ENCODE measurements around the gene CNPY1. TPM values are rescaled to one million over a fixed set of nuclear protein-coding genes. Genes with fewer than 3 reads are reported as not detected.

The CNPY1 gene
- total RNA-seq, 1 donor from 2014 or later = under 0.01 TPM

DNA sequence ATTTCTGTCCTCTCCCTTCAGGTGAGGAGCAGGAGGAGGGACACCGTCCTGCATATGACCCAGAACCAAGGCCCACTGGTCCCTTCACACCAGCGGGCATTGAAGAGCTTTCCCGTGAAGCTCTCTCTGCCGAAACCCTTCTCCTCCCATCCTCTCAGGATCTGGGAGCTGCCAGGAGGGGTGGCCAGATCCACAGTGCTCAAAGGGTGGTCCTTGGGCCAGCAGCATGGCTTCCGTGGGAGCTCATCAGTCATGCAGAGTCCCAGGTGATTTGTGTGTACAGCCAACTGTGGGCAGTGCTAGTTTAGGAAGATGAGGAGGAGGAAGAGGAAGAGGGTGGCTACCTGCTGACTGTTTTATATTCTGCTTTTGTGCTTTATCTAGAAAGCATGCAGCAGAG lies 28.4 kb downstream of the CNPY1 start:
- FAIRE-seq (no peak), DNase-seq (ENCODE audit: low spot score in 2 of 2) (no peak)

DNA sequence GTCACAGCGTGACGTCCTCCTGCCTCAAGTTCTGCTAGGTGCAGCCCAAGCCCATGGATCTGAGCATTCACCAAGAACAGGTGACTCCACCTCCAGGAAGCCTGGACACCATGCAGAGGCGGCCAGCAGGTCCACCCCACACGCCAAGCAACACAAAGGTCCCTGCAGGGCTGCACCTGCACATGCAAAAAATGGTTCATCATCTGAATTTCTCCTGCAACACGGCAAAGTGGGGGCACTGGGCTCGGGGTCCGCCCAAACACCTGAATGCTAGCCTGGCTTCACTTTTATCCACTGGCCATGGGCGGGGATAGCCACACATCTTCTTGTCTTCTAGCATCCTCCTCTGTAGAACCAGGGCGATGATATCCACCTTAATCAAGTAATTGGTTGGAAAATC lies 28.9 kb downstream of the CNPY1 start:
- no peak for DNase-seq (ENCODE audit: low spot score in 2 of 2)
- FAIRE-seq = no peak

DNA sequence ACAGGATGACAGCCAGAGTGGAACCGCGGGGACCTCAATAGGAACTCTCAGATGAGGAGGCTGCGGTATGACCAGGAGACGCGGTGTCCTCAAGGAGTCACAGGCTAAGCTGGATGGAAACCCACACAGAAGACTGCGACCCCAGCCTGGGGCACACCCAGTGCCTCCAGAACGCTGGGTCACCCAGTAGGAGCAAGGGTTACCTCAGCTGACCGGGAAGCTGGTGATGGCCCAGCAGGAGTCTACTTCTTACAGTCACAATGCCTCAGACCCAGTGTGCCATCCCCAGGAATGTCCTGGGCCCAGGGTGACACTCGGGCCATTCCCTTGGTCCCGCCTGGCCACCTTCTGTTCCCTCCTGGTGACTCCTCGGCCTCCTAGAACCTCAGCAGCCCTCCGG lies 29.9 kb downstream of the CNPY1 start:
- FAIRE-seq (no peak), DNase-seq (ENCODE audit: low spot score in 2 of 2) (no peak)

DNA sequence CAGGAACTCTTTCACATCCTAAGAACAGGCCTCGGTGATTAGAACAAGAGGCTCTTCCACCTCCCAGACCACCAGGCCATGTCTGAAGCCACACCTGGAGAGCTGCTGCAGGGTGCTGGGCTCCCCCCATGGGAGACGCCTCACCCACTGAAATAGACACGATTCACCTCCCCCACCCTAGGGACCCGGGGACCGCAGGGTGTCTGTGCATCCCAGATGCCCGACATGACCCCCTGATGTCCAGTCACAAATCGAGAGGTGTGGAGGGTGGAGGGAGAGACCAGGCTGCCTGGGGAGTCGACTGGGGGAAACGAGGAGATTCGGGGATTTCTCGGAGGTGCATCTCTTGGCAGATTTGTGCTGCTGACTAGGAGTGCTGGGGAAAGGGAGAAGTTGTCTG lies 31.0 kb downstream of the CNPY1 start:
- DNase-seq (ENCODE audit: low spot score in 2 of 2) = no peak
- FAIRE-seq = no peak

DNA sequence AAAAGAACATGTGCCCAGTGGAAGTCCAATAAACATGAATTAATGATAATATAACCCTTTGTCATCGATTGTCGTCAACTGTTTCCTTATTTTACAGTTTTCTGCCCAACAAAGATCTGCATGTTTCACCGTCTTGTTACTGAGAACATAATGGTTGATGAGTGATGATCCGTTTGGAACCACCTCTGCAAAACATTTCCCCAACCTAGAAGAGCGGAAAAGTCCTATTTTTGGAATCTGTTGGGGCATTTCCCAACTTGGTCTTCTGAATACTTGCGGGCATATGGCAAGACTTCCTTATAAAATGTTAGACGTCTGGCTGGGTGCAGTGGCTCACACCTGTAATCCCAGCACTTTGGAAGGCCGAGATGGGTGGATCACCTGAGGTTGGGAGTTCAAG lies 32.1 kb downstream of the CNPY1 start:
- no peak for FAIRE-seq
- no peak for DNase-seq (ENCODE audit: low spot score in 2 of 2)

DNA sequence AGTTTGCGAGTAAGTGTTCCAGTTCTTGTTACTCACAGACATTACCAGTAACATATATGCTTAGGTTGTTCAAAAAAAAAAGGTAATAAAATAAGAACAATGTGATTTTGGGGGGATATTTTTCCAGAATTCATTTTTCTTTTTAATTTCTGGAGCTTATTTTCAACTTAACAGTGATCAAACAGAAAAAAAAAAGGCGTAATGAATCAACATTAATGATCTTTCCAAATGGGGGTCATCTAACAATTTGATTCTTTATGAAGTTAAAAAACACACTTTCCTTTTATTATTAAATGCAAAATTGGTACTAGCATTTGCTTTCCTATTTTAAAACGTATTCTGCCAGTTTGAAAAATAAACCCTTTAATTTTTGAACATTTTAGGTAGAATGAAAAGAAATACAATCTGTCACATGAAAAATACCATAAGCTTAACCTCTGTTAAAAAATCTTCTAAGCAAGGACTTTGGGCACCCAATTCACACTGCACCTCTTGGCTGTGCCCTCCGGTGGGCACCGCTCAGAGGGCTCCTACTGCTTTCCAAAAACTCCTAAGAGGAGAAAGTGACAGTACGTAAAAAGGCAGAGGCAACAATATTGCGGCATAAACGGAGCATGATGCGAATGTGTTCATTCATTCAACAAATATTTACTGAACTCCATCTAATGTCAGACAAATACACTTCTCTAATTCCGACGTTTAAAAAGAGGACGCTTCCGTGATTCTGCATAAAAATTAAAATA lies 32.6 kb downstream of the CNPY1 start:
- DNase-seq (ENCODE audit: low spot score in 2 of 2) (no peak), FAIRE-seq (no peak)

DNA sequence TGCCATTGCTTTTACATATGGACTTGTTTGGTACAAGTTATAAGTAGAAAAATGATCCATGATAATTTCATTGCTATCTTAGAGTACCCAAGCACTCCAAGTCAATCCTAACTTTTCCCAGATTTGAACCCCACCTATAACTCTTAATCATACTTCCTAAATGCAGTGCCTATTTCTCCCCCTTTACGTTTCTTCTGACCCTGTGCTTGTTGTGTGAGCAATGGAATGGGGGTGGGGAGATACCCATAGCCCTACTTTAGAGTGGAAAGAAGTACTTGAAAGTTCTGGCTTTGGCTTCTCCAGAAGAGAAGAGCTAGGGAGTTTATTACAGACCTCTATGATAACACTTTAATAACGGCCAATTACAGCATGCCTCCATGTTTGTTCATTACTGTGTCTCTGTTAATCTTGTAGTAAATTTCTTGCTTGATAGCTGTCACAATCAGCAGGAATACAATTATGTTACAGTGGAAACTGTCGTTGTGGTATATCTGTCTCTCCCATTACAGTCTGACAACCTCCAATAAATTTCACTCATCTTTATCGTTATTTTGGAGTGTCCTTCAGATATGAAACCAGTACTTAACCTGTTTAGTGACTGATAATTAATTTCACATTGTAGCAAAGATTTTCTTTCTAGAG lies 34.0 kb downstream of the CNPY1 start:
- FAIRE-seq (no peak), DNase-seq (ENCODE audit: low spot score in 2 of 2) (no peak)

DNA sequence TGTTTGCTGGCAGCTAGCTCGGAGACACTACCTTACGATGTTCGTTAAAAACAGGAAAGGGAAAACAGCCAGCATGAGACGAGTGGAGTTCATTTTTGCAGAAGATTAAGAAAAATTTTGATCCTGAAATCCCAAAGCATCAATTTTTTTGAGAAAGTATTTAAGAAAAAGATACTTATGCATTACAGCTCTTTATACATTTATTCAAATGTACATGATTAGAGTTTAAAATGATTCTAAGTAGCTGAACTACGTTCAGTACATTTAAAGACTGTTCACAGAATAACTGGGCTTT lies 34.7 kb downstream of the CNPY1 start:
- DNase-seq (ENCODE audit: low spot score in 2 of 2) (no peak), FAIRE-seq (no peak)

DNA sequence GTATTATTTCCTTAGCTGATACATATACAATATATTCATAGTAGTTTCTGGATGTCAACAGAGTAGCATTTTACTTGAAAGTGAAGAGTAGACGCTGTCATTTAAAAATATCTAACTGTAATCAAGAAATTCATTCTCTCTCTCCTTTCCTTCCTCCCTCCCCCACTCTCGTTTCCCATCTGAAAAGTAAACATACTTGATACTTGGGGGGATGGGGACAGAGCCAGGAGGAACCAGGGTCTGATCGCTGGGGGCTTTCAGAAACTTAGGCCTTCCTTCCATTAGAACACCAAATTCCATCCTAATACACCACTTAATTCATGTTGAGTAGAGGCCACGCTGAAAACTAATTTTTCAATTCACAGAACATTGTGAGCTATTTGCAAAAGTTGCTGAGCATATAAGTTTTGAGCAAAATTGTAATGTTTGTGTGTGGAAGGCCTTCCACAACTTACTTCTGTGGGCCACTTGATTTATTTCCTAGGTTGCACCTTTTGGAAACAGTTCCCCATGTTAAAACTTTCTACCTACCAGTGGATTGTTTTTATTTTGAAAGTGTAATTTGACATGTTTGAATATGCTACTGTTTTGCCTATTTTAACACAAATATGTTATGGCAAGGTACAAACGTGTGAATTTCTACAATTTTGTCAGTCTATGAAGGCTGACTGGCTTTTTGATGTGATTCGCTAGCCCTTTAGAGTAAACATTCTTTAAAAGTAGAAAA lies 35.2 kb downstream of the CNPY1 start:
- FAIRE-seq = no peak
- DNase-seq (ENCODE audit: low spot score in 2 of 2) = no peak

DNA sequence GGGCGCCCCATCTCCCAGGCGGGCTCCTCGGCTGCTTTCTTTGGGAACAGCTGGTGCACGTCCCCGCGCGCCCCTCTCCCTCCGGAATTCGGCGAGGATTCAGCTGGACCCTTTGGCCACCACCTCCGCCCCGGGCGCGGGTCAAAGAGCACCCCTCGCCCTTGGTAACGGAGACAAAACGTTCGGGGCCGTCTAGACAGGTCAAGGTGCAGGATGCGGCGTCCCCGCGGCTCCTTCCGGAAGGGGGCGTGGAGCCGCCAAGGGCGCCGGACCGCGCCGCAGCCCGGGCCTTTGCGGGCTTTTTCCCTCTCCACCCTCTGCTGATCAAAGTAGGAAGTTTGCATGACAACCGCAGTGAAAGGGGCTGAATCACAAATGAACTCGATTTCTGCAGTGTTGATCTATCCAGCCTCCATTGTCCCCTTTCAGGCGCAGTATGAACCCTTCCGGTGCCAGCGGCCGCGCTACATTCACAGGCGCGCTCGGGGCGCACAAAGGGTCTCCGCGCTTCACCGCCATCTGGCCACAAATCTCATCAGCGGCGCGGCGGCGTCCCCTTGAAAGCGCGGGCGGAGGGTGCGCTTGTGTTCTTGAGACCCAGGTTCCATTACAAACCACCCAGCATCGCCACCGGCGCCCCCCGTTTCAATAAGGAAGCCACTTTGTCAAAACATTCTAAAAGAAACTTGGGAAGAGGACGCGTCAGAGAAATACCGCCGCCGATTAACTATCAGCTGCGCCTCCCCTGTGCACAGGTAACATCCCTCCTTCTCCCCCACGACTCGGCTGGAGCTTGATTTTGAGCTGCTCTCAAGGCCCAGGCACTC lies 36.4 kb downstream of the CNPY1 start:
- DNase-seq (ENCODE audit: low spot score in 2 of 2) = no peak
- FAIRE-seq = no peak

DNA sequence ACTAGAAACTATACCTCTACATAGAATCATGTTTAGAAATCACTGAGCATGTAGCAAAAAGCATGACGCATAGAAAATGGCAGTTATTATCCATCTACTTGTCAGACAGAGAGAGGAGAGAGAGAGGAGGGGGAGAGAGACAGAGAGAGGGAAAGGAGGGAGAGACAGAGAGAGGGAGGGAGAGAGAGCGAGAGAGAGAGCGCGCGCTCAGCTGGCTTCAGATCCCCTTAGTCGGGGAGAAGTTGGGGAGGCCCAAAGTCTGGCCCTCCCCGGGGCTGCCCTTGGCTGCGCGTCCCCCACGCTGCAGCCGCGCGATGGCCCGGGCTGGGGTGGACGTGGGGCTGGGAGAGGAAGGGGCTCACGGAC lies 37.0 kb downstream of the CNPY1 start:
- DNase-seq (ENCODE audit: low spot score in 2 of 2) = no peak

DNA sequence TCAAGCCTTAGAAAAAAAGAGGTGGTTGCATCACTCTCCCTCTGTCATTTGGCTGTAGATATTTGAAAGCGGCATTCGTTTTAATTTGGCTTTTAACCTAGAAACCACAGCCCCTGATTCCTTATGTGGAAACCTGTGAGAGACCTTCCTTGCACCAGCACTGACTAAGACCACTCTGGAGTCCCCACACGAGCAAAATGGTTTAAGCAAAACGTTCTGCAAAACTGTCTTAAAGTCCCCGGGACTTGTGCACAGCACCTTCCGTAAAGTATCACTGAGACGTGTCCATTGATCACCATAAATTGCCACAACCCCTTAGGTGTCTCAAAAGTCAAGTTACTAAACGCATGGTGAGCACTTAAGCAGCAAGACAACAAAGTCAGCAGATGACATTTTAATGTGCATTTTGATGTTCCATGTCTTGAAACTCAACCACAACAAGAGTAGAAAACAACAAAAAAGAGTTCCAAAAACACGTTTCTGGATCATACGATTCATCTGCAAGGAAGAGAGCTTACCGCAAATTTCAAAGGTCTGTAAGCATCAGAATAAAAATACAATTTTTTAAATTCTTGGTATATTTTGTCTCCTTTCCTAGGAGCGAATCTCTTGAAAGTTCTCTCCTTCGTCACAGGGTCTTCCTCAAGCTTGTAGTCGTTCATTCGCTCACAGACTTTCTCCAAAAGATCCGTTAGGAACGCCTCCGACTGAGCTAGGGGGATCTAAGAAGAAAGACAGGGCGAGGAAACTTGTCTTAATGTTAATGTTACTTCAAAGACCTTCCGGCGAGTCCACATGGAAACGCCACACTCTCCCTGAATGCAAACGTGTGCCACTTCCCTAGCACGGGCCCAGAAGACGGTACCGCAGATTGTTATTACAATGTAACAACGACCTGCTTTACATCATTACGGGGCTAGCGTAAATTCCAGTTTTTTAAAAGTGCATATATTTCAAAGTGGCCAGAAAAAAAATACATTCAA lies 37.7 kb downstream of the CNPY1 start:
- DNase-seq (ENCODE audit: low spot score in 2 of 2) = no peak
- no peak for FAIRE-seq

More for the DNA sequence above, 37.0 kb downstream of the CNPY1 start:
- no peak for FAIRE-seq

DNA sequence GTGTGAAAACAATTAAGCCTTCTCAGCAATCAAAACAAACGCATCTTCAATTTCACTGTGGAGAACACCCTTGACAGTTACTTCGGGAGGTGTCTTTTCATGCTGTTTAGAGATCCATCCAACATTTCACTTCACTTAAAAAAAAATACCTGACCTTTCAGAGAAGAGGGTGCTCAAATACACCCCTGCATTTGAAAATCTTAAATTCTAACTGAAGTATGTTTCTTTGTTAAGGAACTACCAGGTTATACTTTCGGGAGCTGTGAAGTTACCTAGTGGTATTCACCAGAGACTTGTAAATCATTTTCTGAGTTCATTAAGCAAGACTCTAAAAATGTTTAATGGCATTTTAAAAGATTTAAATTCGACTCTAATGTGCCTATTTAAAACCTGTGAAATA lies 38.8 kb downstream of the CNPY1 start:
- no peak for FAIRE-seq
- DNase-seq (ENCODE audit: low spot score in 2 of 2) = no peak

DNA sequence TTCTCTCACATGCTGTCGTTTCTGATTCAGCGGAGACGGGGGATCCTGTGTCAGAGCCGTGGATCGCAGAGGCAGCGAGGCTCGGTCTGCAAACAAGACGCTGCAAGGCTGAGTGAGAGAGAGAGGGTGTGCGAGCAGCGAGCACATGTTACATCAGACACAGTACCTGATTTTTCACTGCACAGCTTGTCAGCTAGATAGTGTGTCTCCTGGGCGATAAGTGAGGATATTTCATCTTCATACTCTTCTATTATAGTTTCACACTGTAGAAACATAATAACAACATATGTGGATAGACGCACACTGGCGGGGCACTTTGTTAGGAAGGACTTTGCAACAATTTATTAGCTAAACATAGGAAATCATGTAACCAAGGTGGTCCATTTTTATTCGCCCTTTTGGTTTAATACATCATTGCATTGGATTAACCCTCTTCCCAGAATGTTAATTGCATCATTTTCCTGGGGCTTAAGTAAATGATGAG lies 39.5 kb downstream of the CNPY1 start:
- no peak for FAIRE-seq
- DNase-seq (ENCODE audit: low spot score in 2 of 2) = no peak

DNA sequence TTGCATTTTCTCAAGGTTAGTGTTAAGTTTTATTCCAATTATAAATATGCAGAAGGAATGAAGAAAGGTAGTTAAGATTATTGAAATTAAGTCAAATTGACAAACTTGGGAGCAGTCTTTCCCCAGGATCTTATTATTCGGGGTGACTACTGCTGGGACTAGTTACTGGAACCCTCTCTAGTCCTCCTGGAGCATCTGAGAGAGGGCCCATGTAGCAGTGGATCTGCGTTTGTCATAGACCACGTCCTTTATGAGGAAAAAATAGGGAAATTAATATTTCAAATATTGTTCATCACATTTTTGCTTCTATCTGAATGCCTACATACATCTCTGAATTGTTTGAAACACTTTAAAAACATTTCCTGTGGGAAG lies 41.0 kb downstream of the CNPY1 start:
- DNase-seq (ENCODE audit: low spot score in 2 of 2) (no peak), FAIRE-seq (no peak)

DNA sequence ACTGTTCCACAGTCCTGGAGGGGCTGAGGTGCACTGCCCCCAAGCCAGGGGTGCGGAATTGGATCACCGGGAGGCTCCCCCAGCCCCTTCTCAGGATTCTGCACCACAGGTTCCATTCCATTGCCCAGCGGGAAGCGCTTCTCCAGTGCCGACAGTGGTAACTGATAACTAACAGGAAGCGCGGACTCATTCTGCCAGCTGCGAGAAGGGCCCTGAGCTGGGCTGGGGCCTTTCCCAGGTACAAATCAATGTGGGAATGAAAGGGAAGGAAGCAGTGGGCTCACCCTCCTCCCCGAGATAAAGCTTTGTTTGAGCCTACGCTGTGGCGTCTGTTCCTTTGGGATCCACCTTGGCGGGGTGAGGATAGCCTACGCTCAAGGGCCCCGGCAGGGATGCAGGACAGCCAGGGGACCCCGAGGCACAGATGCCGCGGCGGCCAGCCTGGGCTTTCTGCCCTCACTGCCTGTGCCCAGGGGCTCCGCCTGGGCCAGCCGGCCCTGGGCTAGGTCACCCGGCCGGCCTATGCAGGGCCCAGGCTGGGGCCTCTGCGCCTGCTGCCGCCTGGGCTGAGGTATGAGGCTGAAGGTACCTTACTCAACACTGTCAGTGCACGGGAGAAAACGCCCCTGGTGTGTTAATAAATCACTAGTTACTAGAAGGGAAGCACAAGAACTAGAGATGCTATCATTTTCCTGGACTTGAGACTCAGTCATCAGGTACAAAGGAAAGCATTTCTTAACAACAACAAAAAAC lies 49.0 kb downstream of the CNPY1 start:
- FAIRE-seq (no peak), DNase-seq (ENCODE audit: low spot score in 2 of 2) (no peak)

DNA sequence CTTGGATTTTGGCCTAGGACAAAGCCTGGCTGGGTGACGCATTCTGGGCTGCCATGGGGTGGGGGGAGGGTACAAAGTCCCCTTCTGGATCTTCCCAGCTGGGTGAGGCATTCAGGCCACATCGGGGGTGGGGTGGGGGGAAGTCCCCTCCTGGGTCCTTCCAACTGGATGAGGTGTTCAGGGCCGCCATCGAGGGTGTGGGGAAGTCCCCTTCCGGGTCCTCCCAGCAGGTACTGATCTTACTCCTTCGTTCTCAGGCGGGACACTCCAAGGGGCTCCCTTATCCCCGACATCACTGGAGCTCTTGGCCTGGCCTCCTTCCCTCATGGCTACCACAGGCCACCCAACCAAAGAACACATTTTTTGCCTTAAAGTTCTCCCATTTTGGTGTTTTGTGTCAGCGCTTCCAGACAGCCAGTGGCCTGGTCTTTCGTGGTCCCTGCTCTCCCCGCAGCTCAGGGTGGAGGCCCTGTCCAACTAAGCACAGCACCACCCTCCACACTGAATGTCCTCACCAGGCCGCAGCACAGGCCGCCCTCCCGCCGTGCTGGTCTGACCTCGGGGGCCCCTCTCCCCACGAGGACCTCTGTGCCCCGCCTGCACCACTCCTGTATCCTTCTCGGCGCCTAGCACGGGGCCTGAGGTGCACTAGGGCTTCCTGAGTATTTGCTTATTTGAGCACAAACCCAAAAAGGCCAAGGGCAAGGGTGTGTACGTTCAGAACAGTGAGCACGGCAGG lies 49.9 kb downstream of the CNPY1 start:
- DNase-seq (ENCODE audit: low spot score in 2 of 2) = no peak
- FAIRE-seq = no peak

DNA sequence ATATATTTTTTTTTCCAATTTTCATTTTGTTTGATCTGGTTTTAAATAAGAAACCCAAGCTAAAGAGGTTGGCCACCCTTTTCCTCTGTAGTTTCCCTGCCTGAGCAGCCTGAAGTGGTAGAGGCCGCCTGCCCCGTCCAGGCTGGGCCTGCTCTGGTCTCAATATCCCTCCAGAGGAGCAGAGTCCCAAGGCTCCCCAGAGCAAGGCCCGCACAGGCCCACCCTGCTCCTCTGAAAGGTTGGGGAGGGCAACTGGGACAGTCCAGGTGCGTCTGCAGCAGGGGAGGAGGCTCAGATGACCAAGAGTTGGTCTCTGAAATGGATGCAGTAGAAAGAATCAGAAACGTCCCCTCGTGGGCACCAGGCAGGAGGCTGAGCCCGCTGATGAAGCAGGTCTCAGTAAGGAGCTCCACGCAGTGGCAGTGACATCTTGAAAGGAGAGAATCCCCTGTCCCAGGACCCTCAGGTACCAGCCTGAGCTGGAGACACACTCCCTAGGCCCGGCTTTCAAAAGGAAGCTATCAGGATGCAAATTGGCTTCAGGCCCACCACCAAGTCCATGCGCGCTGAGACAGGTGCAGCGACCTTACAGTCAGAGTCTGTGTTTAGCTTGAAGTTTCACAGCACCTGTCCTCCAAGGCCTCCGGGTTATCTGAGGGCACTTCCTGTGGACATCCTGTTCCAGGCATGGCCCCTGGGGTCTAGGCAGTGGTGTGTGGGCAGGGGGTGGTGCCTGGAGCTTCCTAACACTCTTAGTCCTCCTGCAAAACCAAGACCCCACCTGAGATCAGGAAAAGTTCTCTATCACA lies 50.7 kb downstream of the CNPY1 start:
- no peak for FAIRE-seq
- DNase-seq (ENCODE audit: low spot score in 2 of 2) = no peak

Measured in frontal cortex (tissue), 4 donors.